Type B pancreatic cell (in vitro differentiated cells): ENCODE measurements around the gene CNKSR3. TPM values are rescaled to one million over a fixed set of nuclear protein-coding genes. Genes with fewer than 3 reads are reported as not detected.

ENCODE experiments used
- DNase-seq: peaks from one replicate; pipeline ENCODE4 v3.0.0; 2021; ENCODE audit warnings: mixed read lengths; ENCODE audit not compliant: unreplicated experiment; ENCODE audit errors: extremely low spot score
- H3K27ac Mint-ChIP-seq: 2 replicates; pipeline ENCODE4 v1.8.0; 2021; ENCODE audit warnings: mild to moderate bottlenecking, mixed read lengths
- H3K27me3 Mint-ChIP-seq: 2 replicates; pipeline ENCODE4 v1.8.0; 2021; ENCODE audit warnings: mixed read lengths
- H3K36me3 Mint-ChIP-seq: 2 replicates; pipeline ENCODE4 v1.8.0; 2021; ENCODE audit warnings: mixed read lengths
- H3K4me1 Mint-ChIP-seq: one replicate; pipeline ENCODE4 v1.8.0; 2021; ENCODE audit warnings: mixed read lengths; ENCODE audit not compliant: unreplicated experiment
- H3K4me3 Mint-ChIP-seq: 2 replicates; pipeline ENCODE4 v1.8.0; 2021; ENCODE audit warnings: mild to moderate bottlenecking, mixed read lengths
- H3K9me3 Mint-ChIP-seq: 2 replicates; pipeline ENCODE4 v1.8.0; 2021; ENCODE audit warnings: mixed read lengths
- CTCF ChIP-seq: fragments of 200-600 bp; sonication (generic); conservative IDR thresholded peaks from 2 replicates; pipeline ENCODE4 v1.5.0; 2021; ENCODE audit warnings: antibody characterized with exemption, mild to moderate bottlenecking
- total RNA-seq: library from RNA; stranded (reverse); gene quantifications from 2 replicates; pipeline ENCODE4 v1.2.1, GENCODE V29; 2021; ENCODE audit warnings: low replicate concordance

The CNKSR3 gene
- total RNA-seq, 1 donor from 2014 or later: 31.0 TPM

- no peak for DNase-seq
- H3K9me3 Mint-ChIP-seq: no peaks in the 10 kb centered on the region
- no peak for TF ChIP-seq CTCF
- H3K4me3 Mint-ChIP-seq: no peak overlapping the region
- H3K36me3 Mint-ChIP-seq: peaks cover 11% of the 10 kb centered on the region
- H3K4me1 Mint-ChIP-seq: peaks cover 53% of the 10 kb centered on the region
- H3K27ac Mint-ChIP-seq: no peak overlapping the region
- H3K27me3 Mint-ChIP-seq: no peaks in the 10 kb centered on the region
Measured at GRCh38 chr6:154487367-154488247, 22.9 kb downstream of the CNKSR3 start.

- Mint-ChIP-seq H3K4me1 (peaks cover 63% of the 10 kb centered on the region), H3K27ac (no peak overlapping the region), H3K9me3 (no peaks in the 10 kb centered on the region), H3K36me3 (peaks cover 5% of the 10 kb centered on the region), H3K4me3 (no peak overlapping the region), H3K27me3 (no peaks in the 10 kb centered on the region)
- DNase-seq: no peak
- TF ChIP-seq CTCF: no peak
Measured at GRCh38 chr6:154485815-154486214, 24.7 kb downstream of the CNKSR3 start.

GRCh38 chr6:154484942-154485341 is 25.5 kb downstream of the CNKSR3 start:
- TF ChIP-seq CTCF: no peak
- peaks cover 68% of the 10 kb centered on the region for H3K4me1 Mint-ChIP-seq
- H3K36me3 Mint-ChIP-seq: peaks cover 4% of the 10 kb centered on the region
- H3K27me3 Mint-ChIP-seq: no peaks in the 10 kb centered on the region
- H3K9me3 Mint-ChIP-seq: no peaks in the 10 kb centered on the region
- H3K4me3 Mint-ChIP-seq: no peak overlapping the region
- H3K27ac Mint-ChIP-seq: no peak overlapping the region
- no peak for DNase-seq

GRCh38 chr6:154482858-154483257 is 27.6 kb downstream of the CNKSR3 start:
- Mint-ChIP-seq H3K9me3 (no peaks in the 10 kb centered on the region), H3K36me3 (peaks cover 4% of the 10 kb centered on the region), H3K4me3 (no peak overlapping the region), H3K27me3 (no peaks in the 10 kb centered on the region), H3K4me1 (peaks cover 73% of the 10 kb centered on the region), H3K27ac (no peak overlapping the region)
- DNase-seq: no peak
- TF ChIP-seq CTCF: no peak

GRCh38 chr6:154481521-154482013 is 28.9 kb downstream of the CNKSR3 start:
- H3K4me3 Mint-ChIP-seq: no peak overlapping the region
- H3K27me3 Mint-ChIP-seq: no peaks in the 10 kb centered on the region
- no peaks in the 10 kb centered on the region for H3K9me3 Mint-ChIP-seq
- H3K36me3 Mint-ChIP-seq: peaks cover 4% of the 10 kb centered on the region
- peaks cover 69% of the 10 kb centered on the region for H3K4me1 Mint-ChIP-seq
- no peak for TF ChIP-seq CTCF
- H3K27ac Mint-ChIP-seq: no peak overlapping the region
- DNase-seq: no peak
